CD4-positive, alpha-beta T cell treated with Interleukin-6 at 100 ng/mL for 8 hours (primary cell): Measurements from ENCODE around the gene RNF183.
A peak's percentile ranks its signal among the peaks of the same experiment; 100 is the strongest.

Source experiments
- DNase-seq: peaks from one replicate; pipeline ENCODE4 v3.0.0-alpha.2; 2020; ENCODE audit warnings: mixed read lengths, low spot score

RNF183 gene

GRCh38 chr9:113302792-113303418 lies at the start of gene RNF183:
Gene RNF183, minus strand, starts transcription at chr9:113303376. Its CDS starts 5,192 bp downstream, at chr9:113298184.
- no peak for DNase-seq

- no peak for DNase-seq
Measured at GRCh38 chr9:113352411-113352810, 49.2 kb upstream of the RNF183 start.

GRCh38 chr9:113352006-113352405 lies 48.8 kb upstream of the RNF183 start:
- no peak for DNase-seq

- DNase-seq = peak; percentile 18
Measured at GRCh38 chr9:113350937-113351336, 47.8 kb upstream of the RNF183 start.

GRCh38 chr9:113350107-113350661 lies 47.0 kb upstream of the RNF183 start:
- DNase-seq = no peak

- DNase-seq = no peak
Measured at GRCh38 chr9:113349445-113350094, 46.4 kb upstream of the RNF183 start, which contains the start of gene BSPRY. Gene BSPRY, plus strand, starts transcription at chr9:113349541. Its CDS starts 39 bp downstream, at chr9:113349580.

- no peak for DNase-seq
Measured at GRCh38 chr9:113349066-113349444, 45.9 kb upstream of the RNF183 start.

GRCh38 chr9:113348437-113348836 lies 45.3 kb upstream of the RNF183 start:
- DNase-seq = no peak

- no peak for DNase-seq
Measured at GRCh38 chr9:113345671-113346070, 42.5 kb upstream of the RNF183 start.

- no peak for DNase-seq
Measured at GRCh38 chr9:113345190-113345589, 42.0 kb upstream of the RNF183 start.

GRCh38 chr9:113343732-113344231 lies 40.6 kb upstream of the RNF183 start:
- no peak for DNase-seq

GRCh38 chr9:113341712-113342410 lies 38.7 kb upstream of the RNF183 start:
- peak; percentile 39 for DNase-seq

GRCh38 chr9:113340011-113340699 lies 37.0 kb upstream of the RNF183 start, which contains the start of gene WDR31:
Gene WDR31, minus strand, starts transcription at chr9:113340275. Its CDS starts 8,253 bp downstream, at chr9:113332022.
- DNase-seq = peak; percentile 73

- DNase-seq = no peak
Measured at GRCh38 chr9:113337714-113338113, 34.5 kb upstream of the RNF183 start.

GRCh38 chr9:113331780-113332179 lies 28.6 kb upstream of the RNF183 start:
- no peak for DNase-seq

GRCh38 chr9:113328045-113328782 lies 25.0 kb upstream of the RNF183 start:
- no peak for DNase-seq

- DNase-seq = no peak
Measured at GRCh38 chr9:113326230-113326629, 23.1 kb upstream of the RNF183 start.

GRCh38 chr9:113322671-113323070 lies 19.5 kb upstream of the RNF183 start:
- DNase-seq = no peak

- no peak for DNase-seq
Measured at GRCh38 chr9:113320051-113320450, 16.9 kb upstream of the RNF183 start.

GRCh38 chr9:113319054-113319453 lies 15.9 kb upstream of the RNF183 start:
- DNase-seq = no peak

GRCh38 chr9:113317777-113318176 lies 14.6 kb upstream of the RNF183 start:
- DNase-seq = no peak
